ENCODE measurements around the gene NANS.

Gene NANS

DNA sequence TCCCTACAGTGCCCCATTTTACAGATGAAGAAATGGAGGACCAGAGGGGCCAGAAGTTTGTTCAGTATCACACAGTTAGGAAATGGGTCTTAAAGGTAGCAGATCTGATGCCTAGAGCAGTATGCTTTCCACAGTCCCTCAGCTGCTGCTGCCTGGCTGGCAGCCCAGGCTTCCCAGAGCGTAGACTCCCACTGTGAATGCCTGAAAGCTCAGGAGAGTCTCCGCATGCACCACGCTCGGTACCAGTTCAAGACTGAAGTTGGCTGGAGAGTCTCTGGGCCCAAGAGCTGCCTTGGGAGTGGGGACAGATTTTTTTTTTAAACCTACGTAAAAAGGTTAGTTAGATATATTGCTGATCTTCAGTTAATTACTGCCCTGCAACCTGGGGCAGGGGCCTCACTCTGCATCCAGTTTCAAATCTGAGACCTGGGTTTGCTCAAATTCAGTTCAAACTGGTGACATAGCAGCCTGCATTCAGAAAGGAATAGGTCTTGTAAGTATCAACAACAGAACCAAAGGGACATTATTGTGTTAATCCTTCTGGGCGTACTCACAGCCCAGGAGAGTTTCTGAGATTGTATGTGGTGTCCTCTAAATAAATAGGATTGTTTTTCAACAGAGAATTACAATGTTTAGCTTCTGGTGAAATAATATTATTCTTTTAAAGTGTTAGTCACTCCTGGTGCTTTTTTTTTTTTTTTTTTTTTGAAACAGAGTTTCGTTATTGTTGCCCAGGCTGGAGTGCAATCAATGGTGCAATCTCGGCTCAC is 8.3 kb downstream of the NANS start:
- TF ChIP-seq, protein P1, sequence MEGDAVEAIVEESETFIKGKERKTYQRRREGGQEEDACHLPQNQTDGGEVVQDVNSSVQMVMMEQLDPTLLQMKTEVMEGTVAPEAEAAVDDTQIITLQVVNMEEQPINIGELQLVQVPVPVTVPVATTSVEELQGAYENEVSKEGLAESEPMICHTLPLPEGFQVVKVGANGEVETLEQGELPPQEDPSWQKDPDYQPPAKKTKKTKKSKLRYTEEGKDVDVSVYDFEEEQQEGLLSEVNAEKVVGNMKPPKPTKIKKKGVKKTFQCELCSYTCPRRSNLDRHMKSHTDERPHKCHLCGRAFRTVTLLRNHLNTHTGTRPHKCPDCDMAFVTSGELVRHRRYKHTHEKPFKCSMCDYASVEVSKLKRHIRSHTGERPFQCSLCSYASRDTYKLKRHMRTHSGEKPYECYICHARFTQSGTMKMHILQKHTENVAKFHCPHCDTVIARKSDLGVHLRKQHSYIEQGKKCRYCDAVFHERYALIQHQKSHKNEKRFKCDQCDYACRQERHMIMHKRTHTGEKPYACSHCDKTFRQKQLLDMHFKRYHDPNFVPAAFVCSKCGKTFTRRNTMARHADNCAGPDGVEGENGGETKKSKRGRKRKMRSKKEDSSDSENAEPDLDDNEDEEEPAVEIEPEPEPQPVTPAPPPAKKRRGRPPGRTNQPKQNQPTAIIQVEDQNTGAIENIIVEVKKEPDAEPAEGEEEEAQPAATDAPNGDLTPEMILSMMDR (IDR thresholded peaks at IDR 0.05; ENCODE audit: borderline replicate concordance, insufficient read depth, low read depth, low read length), result no peak
- no peak overlapping the region for H3K4me3 ChIP-seq (ENCODE audit: low read depth, low read length)

DNA sequence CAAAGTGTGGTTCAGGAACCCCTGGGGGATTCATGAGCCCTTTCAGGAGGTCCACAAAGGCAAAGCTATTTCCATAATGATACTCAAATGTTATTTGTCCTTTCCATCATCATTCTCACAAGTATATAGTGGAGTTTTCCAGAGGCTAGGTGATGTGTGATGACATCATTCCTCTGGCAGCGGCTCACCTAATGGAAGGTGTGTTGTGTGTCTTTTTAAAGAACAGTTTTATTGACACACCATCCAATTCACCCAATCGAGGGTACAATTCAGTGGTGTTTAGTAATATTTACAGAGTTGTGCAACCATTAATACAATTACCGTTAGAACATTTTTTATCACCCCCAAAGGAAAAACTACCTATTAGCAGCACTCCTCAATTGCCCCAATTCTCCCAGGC is 9.7 kb downstream of the NANS start:
- H3K4me3 ChIP-seq (ENCODE audit: low read depth, low read length), result no peak overlapping the region
- TF ChIP-seq, protein P1 (IDR thresholded peaks at IDR 0.05; ENCODE audit: borderline replicate concordance, insufficient read depth, low read depth, low read length), result no peak

DNA sequence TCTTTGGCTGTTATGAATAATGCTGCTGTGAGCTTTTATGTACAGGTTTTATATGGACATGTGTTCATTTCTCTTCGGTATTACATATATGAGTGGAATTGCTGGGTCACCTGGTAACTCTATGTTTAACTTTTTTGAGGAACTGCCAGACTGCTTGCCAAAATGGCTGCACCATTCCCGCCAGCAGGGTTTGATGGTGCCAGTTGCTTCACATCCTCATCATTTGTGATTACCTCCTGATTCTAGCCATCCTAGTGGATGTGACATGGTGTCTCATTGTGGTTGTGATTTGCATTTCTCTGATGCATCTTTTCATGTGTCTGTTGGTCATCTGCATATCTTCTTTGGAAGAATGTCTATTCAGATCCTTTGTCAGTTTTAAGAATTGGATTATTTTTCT is 10.7 kb downstream of the NANS start:
- no peak overlapping the region for H3K4me3 ChIP-seq (ENCODE audit: low read depth, low read length)
- TF ChIP-seq, protein P1 (IDR thresholded peaks at IDR 0.05; ENCODE audit: borderline replicate concordance, insufficient read depth, low read depth, low read length), result no peak

DNA sequence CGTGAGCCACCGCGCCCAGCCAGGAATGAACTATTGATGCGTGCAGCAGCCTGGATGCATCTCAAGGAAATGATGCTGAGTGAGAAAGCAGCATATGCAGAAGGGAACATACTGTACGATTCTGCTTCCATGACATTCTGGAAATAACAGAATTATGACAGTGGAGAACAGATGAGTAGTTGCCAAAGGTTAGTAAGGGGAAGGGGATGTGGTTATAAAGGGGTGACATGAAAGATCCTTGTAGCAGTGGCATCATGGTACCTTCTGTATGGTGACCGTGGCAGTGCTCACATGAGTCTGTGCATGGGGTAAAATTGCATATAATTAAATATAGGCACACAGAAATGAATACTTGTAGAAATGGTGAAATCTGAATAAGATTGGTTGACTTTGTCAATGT is 13.0 kb downstream of the NANS start:
- TF ChIP-seq, protein P1 (IDR thresholded peaks at IDR 0.05; ENCODE audit: borderline replicate concordance, insufficient read depth, low read depth, low read length), result no peak
- H3K4me3 ChIP-seq (ENCODE audit: low read depth, low read length), result no peak overlapping the region

DNA sequence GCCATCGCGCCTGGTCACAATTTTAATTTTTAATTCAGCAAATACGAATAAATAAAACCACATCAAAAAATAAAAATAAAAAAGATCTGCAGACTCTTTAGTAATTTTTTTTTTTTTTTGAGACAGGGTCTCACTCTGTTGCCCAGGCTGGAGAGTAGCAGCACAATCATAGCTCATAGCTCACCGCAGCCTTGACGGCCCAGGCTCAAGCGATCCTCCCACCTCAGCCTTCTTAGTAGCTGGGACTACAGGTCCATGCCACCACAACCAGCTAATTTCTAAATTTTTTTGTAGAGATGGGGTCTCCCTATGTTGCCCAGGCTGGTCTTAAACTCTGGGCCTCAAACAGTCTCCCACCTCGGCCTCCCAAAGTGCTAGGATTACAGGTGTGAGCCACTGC is 14.2 kb downstream of the NANS start:
- no peak overlapping the region for H3K4me3 ChIP-seq (ENCODE audit: low read depth, low read length)
- TF ChIP-seq, protein P1 (IDR thresholded peaks at IDR 0.05; ENCODE audit: borderline replicate concordance, insufficient read depth, low read depth, low read length), result no peak

DNA sequence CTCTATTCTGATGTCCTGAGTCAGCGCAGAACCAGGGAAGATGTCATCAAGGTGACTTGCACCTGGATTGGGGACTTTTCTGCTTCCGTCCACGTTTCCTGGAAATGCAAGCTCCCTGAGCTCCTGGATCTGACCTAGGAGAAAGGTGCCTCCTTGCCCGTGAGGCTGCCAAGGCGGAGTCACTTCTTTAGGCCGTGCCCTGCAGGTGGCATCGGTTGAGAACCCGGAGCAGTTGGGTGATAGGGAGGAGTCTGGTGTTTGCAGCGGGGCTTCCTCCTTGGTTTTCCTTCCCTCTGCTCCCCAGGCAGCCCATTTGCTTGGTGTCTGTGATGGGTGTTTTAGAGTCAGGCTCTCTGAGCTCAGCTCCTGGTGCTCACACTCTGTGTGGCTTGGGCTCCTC is 15.2 kb downstream of the NANS start:
- TF ChIP-seq, protein P1 (IDR thresholded peaks at IDR 0.05; ENCODE audit: borderline replicate concordance, insufficient read depth, low read depth, low read length), result no peak
- H3K4me3 ChIP-seq (ENCODE audit: low read depth, low read length), result no peak overlapping the region
